Chondrocyte (in vitro differentiated cells): ENCODE results near the gene TRAPPC2L. TPM values are rescaled to one million over a fixed set of nuclear protein-coding genes. Genes with fewer than 3 reads are reported as not detected.

Experiments used
- DNase-seq: peaks from one replicate; pipeline ENCODE4 v3.0.0; 2021; ENCODE audit warnings: mixed read lengths, low spot score
- H3K27ac Mint-ChIP-seq: one replicate; pipeline ENCODE4 v1.8.0; 2021; ENCODE audit warnings: mild to moderate bottlenecking, moderate library complexity, mixed read lengths; ENCODE audit not compliant: unreplicated experiment
- H3K27me3 Mint-ChIP-seq: 2 replicates; pipeline ENCODE4 v1.8.0; 2021; ENCODE audit warnings: low read depth, mixed read lengths
- H3K36me3 Mint-ChIP-seq: 2 replicates; pipeline ENCODE4 v1.8.0; 2021; ENCODE audit warnings: low read depth, mixed read lengths
- H3K4me1 Mint-ChIP-seq: 2 replicates; pipeline ENCODE4 v1.8.0; 2021; ENCODE audit warnings: low read depth, mild to moderate bottlenecking, mixed read lengths
- H3K4me3 Mint-ChIP-seq: one replicate; pipeline ENCODE4 v1.8.0; 2021; ENCODE audit warnings: mild to moderate bottlenecking, moderate library complexity, mixed read lengths; ENCODE audit not compliant: unreplicated experiment
- H3K9me3 Mint-ChIP-seq: 2 replicates; pipeline ENCODE4 v1.8.0; 2021; ENCODE audit warnings: low read depth, mixed read lengths
- CTCF ChIP-seq: fragments of 200-600 bp; sonication (generic); IDR thresholded peaks from 2 replicates; pipeline ENCODE4 v1.5.0; 2021; ENCODE audit warnings: antibody characterized with exemption, mild to moderate bottlenecking, moderate library complexity
- total RNA-seq: library from RNA; stranded (reverse); gene quantifications from 3 replicates; pipeline ENCODE4 v1.2.1, GENCODE V29; 2021

TRAPPC2L gene
- total RNA-seq, 1 donor from 2014 or later = 52.5 TPM

- H3K27ac Mint-ChIP-seq = peak overlapping the region; percentile 27
- TF ChIP-seq CTCF = no peak
- no peak overlapping the region for H3K4me3 Mint-ChIP-seq
- H3K9me3 Mint-ChIP-seq = no peaks in the 10 kb centered on the region
- DNase-seq = no peak
- no peaks in the 10 kb centered on the region for H3K27me3 Mint-ChIP-seq
- no peaks in the 10 kb centered on the region for H3K36me3 Mint-ChIP-seq
- H3K4me1 Mint-ChIP-seq = peaks cover 17% of the 10 kb centered on the region
Measured at GRCh38 chr16:88809676-88810165, 47.2 kb upstream of the TRAPPC2L start.

- Mint-ChIP-seq H3K27ac (peak overlapping the region; percentile 88), H3K36me3 (no peaks in the 10 kb centered on the region), H3K4me1 (peaks cover 17% of the 10 kb centered on the region), H3K9me3 (no peaks in the 10 kb centered on the region), H3K27me3 (no peaks in the 10 kb centered on the region), H3K4me3 (peak overlapping the region; percentile 85)
- no peak for DNase-seq
- TF ChIP-seq CTCF = no peak
Measured at GRCh38 chr16:88810166-88810911, 46.6 kb upstream of the TRAPPC2L start.

- Mint-ChIP-seq H3K4me3 (peak overlapping the region; percentile 85), H3K4me1 (peaks cover 17% of the 10 kb centered on the region), H3K36me3 (no peaks in the 10 kb centered on the region), H3K9me3 (no peaks in the 10 kb centered on the region), H3K27ac (peak overlapping the region; percentile 88), H3K27me3 (no peaks in the 10 kb centered on the region)
- TF ChIP-seq CTCF = no peak
- peak; percentile 93 for DNase-seq
Measured at GRCh38 chr16:88810912-88811768, 45.8 kb upstream of the TRAPPC2L start.

GRCh38 chr16:88811769-88812512 lies 45.0 kb upstream of the TRAPPC2L start, which contains the start of gene APRT:
TSS of gene APRT (minus strand) at chr16:88811928. CDS start at chr16:88811899, 29 bp downstream.
- TF ChIP-seq CTCF = peak; percentile 76
- peak; percentile 97 for DNase-seq
- H3K36me3 Mint-ChIP-seq = no peaks in the 10 kb centered on the region
- H3K27ac Mint-ChIP-seq = peak within 1 kb of the TSS; percentile 96
- peak within 1 kb of the TSS; percentile 85 for H3K4me3 Mint-ChIP-seq
- H3K9me3 Mint-ChIP-seq = no peaks in the 10 kb centered on the region
- peaks cover 17% of the 10 kb centered on the region for H3K4me1 Mint-ChIP-seq
- no peaks in the 10 kb centered on the region for H3K27me3 Mint-ChIP-seq
